ENCODE results near the gene PTPRN2. TPM values are rescaled to one million over a fixed set of nuclear protein-coding genes. Genes with fewer than 3 reads are reported as not detected.

The PTPRN2 gene
- total and polyA plus RNA-seq, 9 of the 15 experiments (the other 6 are each of a cell fraction or from before 2014, with no cell fraction given): not detected

DNA sequence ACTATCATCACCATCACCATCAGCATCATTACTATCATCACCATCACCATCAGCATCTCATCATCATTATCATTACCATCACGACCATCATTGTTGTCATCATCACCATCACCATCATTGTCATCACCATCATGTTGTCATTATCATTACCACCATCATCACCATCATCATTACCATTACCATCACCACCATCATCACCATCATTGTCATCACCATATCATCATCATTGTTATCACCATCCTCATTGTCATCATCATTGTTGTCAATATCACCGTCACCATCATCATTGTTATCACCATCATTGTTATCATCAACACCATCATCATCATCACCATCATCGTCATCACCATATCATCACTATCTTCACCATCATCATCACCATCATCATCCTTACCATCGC is 124.3 kb downstream of the PTPRN2 start (continued):
- TF ChIP-seq MYBL2 (IDR thresholded peaks at IDR 0.05; ENCODE audit: low read depth): peak; percentile 17; the same call in 1 of the 2 replicates
- TF ChIP-seq MYBL2 (CRISPR knock-in tag; IDR thresholded peaks at IDR 0.05; ENCODE audit: borderline replicate concordance): no peak
- TF ChIP-seq NR2C1 (IDR thresholded peaks at IDR 0.05): no peak
- no peak for TF ChIP-seq NR2C1 (tag; IDR thresholded peaks at IDR 0.05)
- TF ChIP-seq SPI1 (IDR thresholded peaks at IDR 0.05; ENCODE audit: borderline replicate concordance, low read depth, low read length): no peak
- TF ChIP-seq BCOR (IDR thresholded peaks at IDR 0.05): no peak
- no peak for TF ChIP-seq ATF1 (CRISPR knock-in tag; IDR thresholded peaks at IDR 0.05)
- TF ChIP-seq ATF1 (tag; IDR thresholded peaks at IDR 0.05): peak; percentile 68; the same call in 1 of the 2 replicates

DNA sequence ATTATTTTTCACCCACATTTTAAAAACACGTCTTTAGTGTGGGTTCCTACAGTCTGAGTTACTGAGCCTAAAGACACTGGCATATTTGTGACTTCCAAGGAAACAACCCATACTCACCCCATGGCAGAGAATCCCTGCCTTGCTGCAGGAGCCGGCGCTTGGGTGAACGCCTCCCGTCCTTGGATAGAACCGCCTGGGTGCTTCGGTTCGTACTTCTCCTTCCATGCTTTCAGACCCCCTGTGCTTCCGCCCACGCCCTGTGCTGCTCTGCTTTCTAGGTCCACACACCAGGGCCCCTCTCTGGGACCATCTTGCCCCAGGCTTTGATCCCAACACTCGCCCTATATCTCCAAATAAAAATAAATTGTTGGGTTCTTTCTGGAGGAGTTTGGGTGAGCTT is 125.8 kb downstream of the PTPRN2 start:
- WGBS (ENCODE audit: insufficient coverage, low coverage, missing lambda C conversion rate): under 1% methylated on average over 11 of the region's 11 CpGs
- Histone ChIP-seq H3K27me3 (ENCODE audit: control insufficient read depth in 2 of 2, insufficient read depth in 2 of 2, low read length in 2 of 2) (peaks cover 30 to 52% of the 10 kb centered on the region in 2 experiments; a peak in 4 of 5 replicates), H4K20me1 (replicated peaks; ENCODE audit: control insufficient read depth, insufficient read depth, low read length) (peaks cover 4% of the 10 kb centered on the region; the same call in 1 of the 2 replicates), H3K9ac (ENCODE audit: insufficient read depth in 1 of 2, low read depth in 2 of 2, low read length in 2 of 2) (no peak overlapping the region), H3K4me1 (replicated peaks in 1 of 2; ENCODE audit: control insufficient read depth in 2 of 2, insufficient read depth in 2 of 2, low read length in 2 of 2) (peaks cover 0 to 4% of the 10 kb centered on the region in 2 experiments; a peak in 1 of 5 replicates), H2AFZ (ENCODE audit: low read depth, low read length) (no peak overlapping the region), H3K27ac (ENCODE audit: extremely low read depth, low read depth, low read length) (no peak overlapping the region), H3K9me1 (ENCODE audit: control insufficient read depth, insufficient read depth, low read length) (no peaks in the 10 kb centered on the region), H3K9me3 (replicated peaks; ENCODE audit: control insufficient read depth, insufficient read depth, low read depth, low read length) (no peaks in the 10 kb centered on the region), H3K36me3 (ENCODE audit: control insufficient read depth, insufficient read depth, low read length) (no peaks in the 10 kb centered on the region), H3K4me2 (ENCODE audit: insufficient read depth, low read length) (no peak overlapping the region), H3K79me2 (ENCODE audit: control insufficient read depth, insufficient read depth, low read length) (no peaks in the 10 kb centered on the region), H3K4me3 (no peak overlapping the region)
- DNase-seq (ENCODE audit: extremely low read depth in 1 of 4, low spot score in 3 of 4) (no peak), FAIRE-seq (no peak), ATAC-seq (peak; percentile 42; the same call in 2 of the 3 replicates)
- CTCF ChIA-PET (ENCODE audit: low intra/inter-chr PET ratio): no interaction called here
- no TSS peak for BruUV-seq (replicated peaks)
- intact Hi-C loops (cut with micrococcal nuclease): no loop called here
- POLR2A ChIA-PET: interaction anchor here (1.1 kb wide), 1 partner anchor 111 kb away, joined by 4 read pairs; no protein-coding TSS in a partner anchor
- in situ Hi-C loops (cut with MboI): no loop called here
- no peak for TF ChIP-seq STAT5B (CRISPR knock-in tag; IDR thresholded peaks at IDR 0.05)
- no peak for TF ChIP-seq ZNF184 (CRISPR knock-in tag; IDR thresholded peaks at IDR 0.05)
- TF ChIP-seq BRCA1 (IDR thresholded peaks at IDR 0.05): no peak
- no peak for TF ChIP-seq BRCA1 (CRISPR knock-in tag; IDR thresholded peaks at IDR 0.05)
- TF ChIP-seq ETS2 (tag; IDR thresholded peaks at IDR 0.05; ENCODE audit: borderline replicate concordance, poor library complexity, severe bottlenecking): no peak
- TF ChIP-seq TGIF2 (CRISPR knock-in tag; IDR thresholded peaks at IDR 0.05): no peak
- TF ChIP-seq SRSF9 (IDR thresholded peaks at IDR 0.05; ENCODE audit: borderline replicate concordance, low read depth, low read length): no peak
- TF ChIP-seq ZNF197 (CRISPR knock-in tag; IDR thresholded peaks at IDR 0.05; ENCODE audit: low read depth): no peak
- TF ChIP-seq BDP1 (IDR thresholded peaks at IDR 0.05; ENCODE audit: insufficient read depth, insufficient read length): no peak
- TF ChIP-seq, protein P1, sequence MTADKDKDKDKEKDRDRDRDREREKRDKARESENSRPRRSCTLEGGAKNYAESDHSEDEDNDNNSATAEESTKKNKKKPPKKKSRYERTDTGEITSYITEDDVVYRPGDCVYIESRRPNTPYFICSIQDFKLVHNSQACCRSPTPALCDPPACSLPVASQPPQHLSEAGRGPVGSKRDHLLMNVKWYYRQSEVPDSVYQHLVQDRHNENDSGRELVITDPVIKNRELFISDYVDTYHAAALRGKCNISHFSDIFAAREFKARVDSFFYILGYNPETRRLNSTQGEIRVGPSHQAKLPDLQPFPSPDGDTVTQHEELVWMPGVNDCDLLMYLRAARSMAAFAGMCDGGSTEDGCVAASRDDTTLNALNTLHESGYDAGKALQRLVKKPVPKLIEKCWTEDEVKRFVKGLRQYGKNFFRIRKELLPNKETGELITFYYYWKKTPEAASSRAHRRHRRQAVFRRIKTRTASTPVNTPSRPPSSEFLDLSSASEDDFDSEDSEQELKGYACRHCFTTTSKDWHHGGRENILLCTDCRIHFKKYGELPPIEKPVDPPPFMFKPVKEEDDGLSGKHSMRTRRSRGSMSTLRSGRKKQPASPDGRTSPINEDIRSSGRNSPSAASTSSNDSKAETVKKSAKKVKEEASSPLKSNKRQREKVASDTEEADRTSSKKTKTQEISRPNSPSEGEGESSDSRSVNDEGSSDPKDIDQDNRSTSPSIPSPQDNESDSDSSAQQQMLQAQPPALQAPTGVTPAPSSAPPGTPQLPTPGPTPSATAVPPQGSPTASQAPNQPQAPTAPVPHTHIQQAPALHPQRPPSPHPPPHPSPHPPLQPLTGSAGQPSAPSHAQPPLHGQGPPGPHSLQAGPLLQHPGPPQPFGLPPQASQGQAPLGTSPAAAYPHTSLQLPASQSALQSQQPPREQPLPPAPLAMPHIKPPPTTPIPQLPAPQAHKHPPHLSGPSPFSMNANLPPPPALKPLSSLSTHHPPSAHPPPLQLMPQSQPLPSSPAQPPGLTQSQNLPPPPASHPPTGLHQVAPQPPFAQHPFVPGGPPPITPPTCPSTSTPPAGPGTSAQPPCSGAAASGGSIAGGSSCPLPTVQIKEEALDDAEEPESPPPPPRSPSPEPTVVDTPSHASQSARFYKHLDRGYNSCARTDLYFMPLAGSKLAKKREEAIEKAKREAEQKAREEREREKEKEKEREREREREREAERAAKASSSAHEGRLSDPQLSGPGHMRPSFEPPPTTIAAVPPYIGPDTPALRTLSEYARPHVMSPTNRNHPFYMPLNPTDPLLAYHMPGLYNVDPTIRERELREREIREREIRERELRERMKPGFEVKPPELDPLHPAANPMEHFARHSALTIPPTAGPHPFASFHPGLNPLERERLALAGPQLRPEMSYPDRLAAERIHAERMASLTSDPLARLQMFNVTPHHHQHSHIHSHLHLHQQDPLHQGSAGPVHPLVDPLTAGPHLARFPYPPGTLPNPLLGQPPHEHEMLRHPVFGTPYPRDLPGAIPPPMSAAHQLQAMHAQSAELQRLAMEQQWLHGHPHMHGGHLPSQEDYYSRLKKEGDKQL (CRISPR knock-in tag; IDR thresholded peaks at IDR 0.05; ENCODE audit: borderline replicate concordance): no peak
- no peak for TF ChIP-seq NCOR1 (IDR thresholded peaks at IDR 0.05)
